H1 (cell line): ENCODE measurements around the gene BCO1. TPM values are rescaled to one million over a fixed set of nuclear protein-coding genes. Genes with fewer than 3 reads are reported as not detected.

Experiments
- CTCF ChIA-PET: fragments of 300-600 bp; sonication (Branson Sonifier 250); formaldehyde crosslinking; loops from one replicate; lab custom pipeline; 2021; ENCODE audit not compliant: partially characterized antibody; lab: Charles Lee
- POLR2A ChIA-PET: fragments of 300-600 bp; sonication (Branson Sonifier 250); formaldehyde crosslinking; loops from one replicate; lab custom pipeline; 2021; ENCODE audit warnings: inconsistent platforms; ENCODE audit not compliant: partially characterized antibody; lab: Charles Lee
- DNase-seq, 2 experiments: peaks; one replicate each; pipeline versions ENCODE4 v3.0.0 to v3.0.0-alpha.2; 2010 to 2022; ENCODE audit warnings: low spot score in 2 of 2, low read depth in 1 of 2, mixed read lengths in 1 of 2
- FAIRE-seq: peaks from 2 replicates; lab custom pipeline; 2011; peaks lifted over from hg19 to GRCh38; lab: Jason Lieb, UNC
- H2AFZ ChIP-seq: 2 replicates; pipeline ENCODE4 v1.8.1; 2012; ENCODE audit warnings: low read length, inconsistent platforms
- H2AK5ac ChIP-seq: 2 replicates; pipeline ENCODE4 v1.6.1; 2013; ENCODE audit warnings: low read depth, low read length
- H2BK120ac ChIP-seq: replicated peaks from 2 replicates; pipeline ENCODE3; 2013; ENCODE audit warnings: low read depth, low read length, inconsistent platforms
- H2BK12ac ChIP-seq: 2 replicates; pipeline ENCODE4 v1.6.1; 2013; ENCODE audit warnings: low read depth, low read length
- H2BK15ac ChIP-seq: 2 replicates; pipeline ENCODE4 v1.6.1; 2013; ENCODE audit warnings: low read length
- H2BK20ac ChIP-seq: 2 replicates; pipeline ENCODE4 v1.6.1; 2013; ENCODE audit warnings: low read length
- H2BK5ac ChIP-seq: 2 replicates; pipeline ENCODE4 v1.6.1; 2013; ENCODE audit warnings: low read depth, low read length
- H3K14ac ChIP-seq: 2 replicates; pipeline ENCODE4 v1.6.1; 2013; ENCODE audit warnings: inconsistent platforms; ENCODE audit not compliant: insufficient read length
- H3K18ac ChIP-seq: 2 replicates; pipeline ENCODE4 v1.6.1; 2013; ENCODE audit warnings: low read length; ENCODE audit errors: extremely low read depth
- H3K23ac ChIP-seq: 2 replicates; pipeline ENCODE4 v1.6.1; 2013; ENCODE audit warnings: inconsistent platforms; ENCODE audit not compliant: insufficient read length
- H3K23me2 ChIP-seq: 2 replicates; pipeline ENCODE4 v1.6.1; 2013; ENCODE audit warnings: low read depth, low read length
- H3K27ac ChIP-seq: 2 replicates; pipeline ENCODE4 v1.6.1; 2011; ENCODE audit warnings: low read depth, low read length, inconsistent platforms
- H3K27me3 ChIP-seq, 4 experiments: replicated peaks in 1 of 4; 1 replicate in 1 of 4; 2 replicates in 3 of 4; pipeline versions ENCODE4 v1.6.1 to v1.8.1; 2011 to 2013; ENCODE audit warnings: low read length in 3 of 4, mild to moderate bottlenecking in 3 of 4, inconsistent platforms in 2 of 4, mixed read lengths in 2 of 4, moderate library complexity in 1 of 4; ENCODE audit not compliant: control insufficient read depth in 3 of 4, insufficient read depth in 3 of 4; ENCODE audit errors: extremely low read depth in 1 of 4
- H3K36me3 ChIP-seq, 4 experiments: 2 replicates each; pipeline versions ENCODE4 v1.6.1 to v1.8.1; 2011 to 2013; ENCODE audit warnings: mild to moderate bottlenecking in 4 of 4, low read length in 3 of 4, moderate library complexity in 2 of 4, control low read depth in 1 of 4, inconsistent platforms in 1 of 4; ENCODE audit not compliant: insufficient read depth in 4 of 4, control insufficient read depth in 2 of 4
- H3K4ac ChIP-seq: replicated peaks from 2 replicates; pipeline ENCODE3; 2013; ENCODE audit warnings: low read length, low read depth, mixed read lengths, inconsistent platforms; ENCODE audit not compliant: insufficient read length
- H3K4me1 ChIP-seq, 4 experiments: replicated peaks in 1 of 4; 1 replicate in 1 of 4; 2 replicates in 3 of 4; pipeline versions ENCODE4 v1.6.1 to v1.8.1; 2011 to 2013; ENCODE audit warnings: low read length in 3 of 4, inconsistent platforms in 2 of 4, mixed read lengths in 1 of 4; ENCODE audit not compliant: insufficient read depth in 4 of 4, control insufficient read depth in 3 of 4
- H3K4me2 ChIP-seq, 2 experiments: 2 replicates each; pipeline versions ENCODE4 v1.6.1 to v1.8.1; 2011 to 2013; ENCODE audit warnings: low read depth in 2 of 2, low read length in 2 of 2, control low read depth in 1 of 2, inconsistent platforms in 1 of 2, mild to moderate bottlenecking in 1 of 2; ENCODE audit not compliant: insufficient read depth in 1 of 2
- H3K4me3 ChIP-seq, 4 experiments: fragments of 200-600, 300-600 bp in 1 of 4; sonication (generic), shearing (Covaris generic), sonication (Bioruptor Twin) in 1 of 4; 2 replicates each; pipeline versions ENCODE4 v1.5.1 to v1.8.1; 2011 to 2016; ENCODE audit warnings: low read length in 4 of 4, low read depth in 3 of 4, control low read depth in 2 of 4, inconsistent platforms in 2 of 4, mild to moderate bottlenecking in 2 of 4, mixed read lengths in 1 of 4, moderate library complexity in 1 of 4; ENCODE audit not compliant: insufficient read depth in 2 of 4; ENCODE audit errors: extremely low read depth in 1 of 4
- H3K56ac ChIP-seq: replicated peaks from 2 replicates; pipeline ENCODE3; 2013; ENCODE audit warnings: low read depth, mild to moderate bottlenecking, mixed read lengths, low read length, inconsistent platforms; ENCODE audit not compliant: insufficient read length
- H3K79me1 ChIP-seq: 2 replicates; pipeline ENCODE4 v1.6.1; 2013; ENCODE audit warnings: low read depth, low read length, control low read depth
- H3K79me2 ChIP-seq, 2 experiments: 2 replicates each; pipeline versions ENCODE4 v1.6.1 to v1.8.1; 2012 to 2013; ENCODE audit warnings: low read length in 2 of 2, mild to moderate bottlenecking in 2 of 2, inconsistent platforms in 1 of 2; ENCODE audit not compliant: insufficient read depth in 2 of 2, control insufficient read depth in 1 of 2
- H3K9ac ChIP-seq, 4 experiments: replicated peaks in 1 of 4; 1 replicate in 1 of 4; 2 replicates in 3 of 4; pipeline versions ENCODE4 v1.6.1 to v1.8.1; 2011 to 2013; ENCODE audit warnings: low read depth in 3 of 4, low read length in 3 of 4, control low read depth in 2 of 4, mild to moderate bottlenecking in 2 of 4, moderate library complexity in 2 of 4, inconsistent platforms in 1 of 4; ENCODE audit errors: extremely low read depth in 1 of 4
- H3K9me3 ChIP-seq, 2 experiments: 2 replicates each; pipeline versions ENCODE4 v1.6.1 to v1.8.1; 2012 to 2013; ENCODE audit warnings: mild to moderate bottlenecking in 2 of 2, moderate library complexity in 2 of 2, control low read depth in 1 of 2, inconsistent platforms in 1 of 2, low read depth in 1 of 2, low read length in 1 of 2, mixed read lengths in 1 of 2; ENCODE audit not compliant: insufficient read depth in 2 of 2
- H4K20me1 ChIP-seq, 2 experiments: replicated peaks in 1 of 2; 2 replicates each; pipeline versions ENCODE3 to v1.8.1; 2011 to 2013; ENCODE audit warnings: inconsistent platforms in 2 of 2, low read length in 2 of 2, mild to moderate bottlenecking in 1 of 2; ENCODE audit not compliant: insufficient read depth in 2 of 2, control insufficient read depth in 1 of 2
- H4K5ac ChIP-seq: 2 replicates; pipeline ENCODE4 v1.6.1; 2013; ENCODE audit warnings: low read length, low read depth, mixed read lengths, inconsistent platforms; ENCODE audit not compliant: insufficient read length
- H4K8ac ChIP-seq: 2 replicates; pipeline ENCODE4 v1.8.0; 2013; ENCODE audit warnings: mild to moderate bottlenecking, moderate library complexity, low read length, inconsistent platforms; ENCODE audit not compliant: insufficient read depth; ENCODE audit errors: extremely low read depth
- H4K91ac ChIP-seq: replicated peaks from 2 replicates; pipeline ENCODE3; 2013; ENCODE audit warnings: low read length, mixed read lengths, inconsistent platforms; ENCODE audit not compliant: insufficient read length
- CHD1 ChIP-seq: IDR thresholded peaks from 2 replicates; pipeline ENCODE4 v1.6.1; 2012; ENCODE audit warnings: low read depth, low read length, improper control_type of control experiment
- POU5F1 ChIP-seq: IDR thresholded peaks from 2 replicates; pipeline ENCODE4 v1.6.1; 2011; ENCODE audit warnings: low read depth, mild to moderate bottlenecking, low read length, moderate library complexity
- SP2 ChIP-seq: IDR thresholded peaks from 2 replicates; pipeline ENCODE4 v1.6.1; 2012; ENCODE audit warnings: mild to moderate bottlenecking, low read length, inconsistent platforms
- TAF1 ChIP-seq: IDR thresholded peaks from 2 replicates; pipeline ENCODE4 v1.6.1; 2011; ENCODE audit warnings: mild to moderate bottlenecking, low read depth, low read length
- YY1 ChIP-seq: IDR thresholded peaks from 2 replicates; pipeline ENCODE4 v1.6.1; 2011; ENCODE audit warnings: low read depth, mild to moderate bottlenecking, low read length
- polyA plus RNA-seq, 7 experiments: library from polyadenylated mRNA; depleted of rRNA in 3 of 7; stranded (reverse) in 5 of 7; unstranded in 2 of 7; fragments of >200 nt in 5 of 7; fragments of 200-250 nt in 2 of 7; gene quantifications; 1 replicate in 5 of 7; 2 replicates in 1 of 7; 4 replicates in 1 of 7; pipeline versions ENCODE4 v1.2.1 to v1.2.3, GENCODE V29; 2011 to 2013; ENCODE audit warnings: missing spikeins in 2 of 7, mixed read lengths in 2 of 7
- total RNA-seq: library from RNA; stranded (reverse); fragmentation: NEBNext Ultra II Directional; extraction: Animal tissue kit (Norgen Biotek cat#: 25700); gene quantifications from 2 replicates; pipeline ENCODE4 v1.2.1, GENCODE V29; 2021
- TF ChIP-seq, protein P1 (sequence below): IDR thresholded peaks from 2 replicates; pipeline ENCODE4 v1.6.1; 2012; ENCODE audit warnings: inconsistent platforms
- TF ChIP-seq, protein P2 (sequence below): IDR thresholded peaks from 2 replicates; pipeline ENCODE4 v1.6.1; 2011; ENCODE audit warnings: low read length, improper control_type of control experiment

The BCO1 gene
- total and polyA plus RNA-seq, 2 of the 8 experiments (the other 6 are each of a cell fraction or from before 2014, with no cell fraction given): 0.21 TPM; not detected in 1

DNA sequence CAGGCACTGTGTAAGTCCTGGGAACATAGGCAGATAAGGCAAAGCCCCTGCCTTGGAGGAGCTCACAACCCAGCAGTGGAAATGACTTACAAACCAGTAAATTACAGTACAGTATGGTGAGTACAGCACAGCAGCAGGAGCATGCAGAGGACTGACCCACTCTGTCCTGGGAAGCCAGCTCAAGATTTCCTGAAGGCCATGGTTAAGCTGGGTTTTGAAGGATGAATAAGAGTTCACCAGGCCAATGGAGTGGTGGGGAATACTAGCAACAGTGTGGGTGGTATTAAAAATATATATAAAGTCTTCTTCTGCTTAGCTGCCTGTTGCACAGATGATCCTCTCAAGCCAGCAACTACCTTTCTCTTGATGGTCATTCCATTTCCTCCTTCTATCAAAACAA is 73.3 kb downstream of the BCO1 start:
- POLR2A ChIA-PET: interaction anchor here (1.1 to 2.1 kb wide), 3 partner anchors 8 to 19 kb away, joined by 3 to 6 read pairs (median 5); no protein-coding TSS in a partner anchor
- H3K23me2 ChIP-seq: peaks cover 19% of the 10 kb centered on the region
- CTCF ChIA-PET: interaction anchor here (0.5 to 2.2 kb wide), 4 partner anchors 37 to 274 kb away, joined by 3 to 6 read pairs (median 3); no protein-coding TSS in a partner anchor
- no peak overlapping the region for H3K4ac ChIP-seq
- DNase-seq: no peak
- no peak overlapping the region for H2BK20ac ChIP-seq
- H3K4me3 ChIP-seq: no peak overlapping the region; a peak in 1 of 8 replicates
- no peak overlapping the region for H3K18ac ChIP-seq
- H2AFZ ChIP-seq: no peak overlapping the region
- peak overlapping the region; percentile 27 to 39; a peak in 2 of 4 replicates for H3K4me2 ChIP-seq
- peaks cover 0 to 11% (median 5%) of the 10 kb centered on the region in 4 experiments; a peak in 3 of 7 replicates for H3K4me1 ChIP-seq
- H2BK120ac ChIP-seq: no peak overlapping the region
- no peaks in the 10 kb centered on the region for H3K27me3 ChIP-seq
- H2BK15ac ChIP-seq: no peak overlapping the region
- no peak overlapping the region for H2BK5ac ChIP-seq
- no peak overlapping the region for H3K23ac ChIP-seq
- peak overlapping the region in 1 of 4 experiments; percentile 11; a peak in 2 of 7 replicates for H3K9ac ChIP-seq
- peaks cover 10% of the 10 kb centered on the region; the same call in 1 of the 2 replicates for H3K79me1 ChIP-seq
- H3K9me3 ChIP-seq: no peaks in the 10 kb centered on the region
- no peak overlapping the region for H2AK5ac ChIP-seq
- peaks cover 12 to 55% of the 10 kb centered on the region in 2 experiments for H3K79me2 ChIP-seq
- TF ChIP-seq TAF1 (no peak), YY1 (no peak), POU5F1 (no peak), CHD1 (no peak), SP2 (no peak)
- TF ChIP-seq, protein P1, sequence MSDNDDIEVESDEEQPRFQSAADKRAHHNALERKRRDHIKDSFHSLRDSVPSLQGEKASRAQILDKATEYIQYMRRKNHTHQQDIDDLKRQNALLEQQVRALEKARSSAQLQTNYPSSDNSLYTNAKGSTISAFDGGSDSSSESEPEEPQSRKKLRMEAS: no peak
- TF ChIP-seq, protein P2, sequence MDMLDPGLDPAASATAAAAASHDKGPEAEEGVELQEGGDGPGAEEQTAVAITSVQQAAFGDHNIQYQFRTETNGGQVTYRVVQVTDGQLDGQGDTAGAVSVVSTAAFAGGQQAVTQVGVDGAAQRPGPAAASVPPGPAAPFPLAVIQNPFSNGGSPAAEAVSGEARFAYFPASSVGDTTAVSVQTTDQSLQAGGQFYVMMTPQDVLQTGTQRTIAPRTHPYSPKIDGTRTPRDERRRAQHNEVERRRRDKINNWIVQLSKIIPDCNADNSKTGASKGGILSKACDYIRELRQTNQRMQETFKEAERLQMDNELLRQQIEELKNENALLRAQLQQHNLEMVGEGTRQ: no peak
- H4K5ac ChIP-seq: no peak overlapping the region
- H3K36me3 ChIP-seq: peaks cover 0 to 8% (median 0%) of the 10 kb centered on the region in 4 experiments; a peak in 2 of 8 replicates
- H2BK12ac ChIP-seq: no peak overlapping the region
- no peak overlapping the region for H4K91ac ChIP-seq
- H4K20me1 ChIP-seq: peaks cover 0 to 9% of the 10 kb centered on the region in 2 experiments
- H3K56ac ChIP-seq: no peak overlapping the region
- FAIRE-seq: no peak
- no peak overlapping the region for H3K27ac ChIP-seq
- no peak overlapping the region for H4K8ac ChIP-seq
- no peak overlapping the region for H3K14ac ChIP-seq
